SK-N-SH (cell line): ENCODE data around the gene ADGRA1. TPM values are rescaled to one million over a fixed set of nuclear protein-coding genes. Genes with fewer than 3 reads are reported as not detected.
"Not testable (repeated sequence)": the region's sequence is repeated elsewhere in the genome, so short reads cannot be mapped to it uniquely, and the experiment has no call there.

ENCODE experiments used
- CTCF ChIA-PET: fragments of 300-600, 350-600 bp; formaldehyde crosslinking; extraction: SDS; loops from one replicate; lab custom pipeline; 2021; lab: Yijun Ruan, JAX
- POLR2A ChIA-PET: fragments of 350-600 bp; sonication (Branson Sonifier 250); formaldehyde crosslinking; extraction: SDS; loops from one replicate; lab custom pipeline; 2020; ENCODE audit warnings: antibody characterized with exemption, inconsistent platforms; lab: Yijun Ruan, JAX
- DNase-seq: peaks from one replicate; pipeline ENCODE4 v3.0.0; 2012
- H2AFZ ChIP-seq: fragments of 200-600 bp; sonication (generic); 2 replicates; pipeline ENCODE4 v1.8.1; 2016; ENCODE audit warnings: antibody characterized with exemption, mild to moderate bottlenecking, low read depth
- H3F3A ChIP-seq: fragments of 200-600 bp; sonication (generic); replicated peaks from 2 replicates; pipeline ENCODE3; 2016; ENCODE audit warnings: antibody characterized with exemption, mild to moderate bottlenecking; ENCODE audit not compliant: insufficient read depth
- H3K27ac ChIP-seq, 2 experiments: fragments of 200-500 bp in 1 of 2; fragments of 200-600 bp in 1 of 2; sonication (Bioruptor generic) in 1 of 2; sonication (generic), shearing (Covaris generic) in 1 of 2; 2 replicates each; pipeline versions ENCODE4 v1.5.1 to v1.6.1; 2014 to 2016; ENCODE audit warnings: low read depth in 2 of 2, inconsistent platforms in 1 of 2, low read length in 1 of 2, mild to moderate bottlenecking in 1 of 2, mixed read lengths in 1 of 2
- H3K27me3 ChIP-seq: fragments of 200-600 bp; sonication (generic), shearing (Covaris generic); 2 replicates; pipeline ENCODE4 v1.6.1; 2016; ENCODE audit warnings: mixed run types; ENCODE audit not compliant: insufficient read depth
- H3K36me3 ChIP-seq, 2 experiments: fragments of 200-500 bp in 1 of 2; fragments of 200-600 bp in 1 of 2; sonication (Bioruptor generic) in 1 of 2; sonication (generic) in 1 of 2; replicated peaks in 1 of 2; 2 replicates each; pipeline versions ENCODE3 to v1.5.1; 2014 to 2016; ENCODE audit warnings: low read length in 1 of 2, mild to moderate bottlenecking in 1 of 2; ENCODE audit not compliant: insufficient read depth in 2 of 2, control insufficient read depth in 1 of 2
- H3K4me1 ChIP-seq, 2 experiments: fragments of 200-500 bp in 1 of 2; fragments of 200-600 bp in 1 of 2; sonication (Bioruptor generic) in 1 of 2; sonication (generic), shearing (Covaris generic) in 1 of 2; 2 replicates each; pipeline versions ENCODE4 v1.5.1 to v1.6.1; 2014 to 2016; ENCODE audit warnings: low read depth in 1 of 2, low read length in 1 of 2, mixed run types in 1 of 2; ENCODE audit not compliant: insufficient read depth in 2 of 2, control insufficient read depth in 1 of 2
- H3K4me2 ChIP-seq: fragments of 200-600 bp; sonication (generic), shearing (Covaris generic); 2 replicates; pipeline ENCODE4 v1.6.1; 2017; ENCODE audit warnings: mixed run types
- H3K4me3 ChIP-seq, 2 experiments: fragments of 200-500 bp in 1 of 2; fragments of 200-600 bp in 1 of 2; sonication (Bioruptor generic) in 1 of 2; sonication (generic), shearing (Covaris generic) in 1 of 2; 2 replicates each; pipeline versions ENCODE4 v1.5.1 to v1.8.1; 2014 to 2016; ENCODE audit warnings: low read depth in 2 of 2, inconsistent platforms in 1 of 2, low read length in 1 of 2, mild to moderate bottlenecking in 1 of 2, mixed read lengths in 1 of 2, moderate library complexity in 1 of 2
- H3K79me2 ChIP-seq: fragments of 200-600 bp; sonication (generic); 2 replicates; pipeline ENCODE4 v1.8.1; 2017; ENCODE audit warnings: mild to moderate bottlenecking; ENCODE audit not compliant: insufficient read depth
- H3K9ac ChIP-seq: fragments of 200-600 bp; sonication (generic); 2 replicates; pipeline ENCODE4 v1.6.1; 2017; ENCODE audit warnings: mixed run types
- H3K9me2 ChIP-seq: fragments of 200-600 bp; sonication (generic); 2 replicates; pipeline ENCODE4 v1.6.1; 2017; ENCODE audit warnings: mixed run types
- H3K9me3 ChIP-seq: fragments of 200-600 bp; sonication (generic); 2 replicates; pipeline ENCODE4 v1.6.1; 2017; ENCODE audit warnings: mixed run types, mild to moderate bottlenecking, moderate library complexity
- H4K20me1 ChIP-seq: fragments of 200-600 bp; sonication (generic); 2 replicates; pipeline ENCODE4 v1.6.1; 2017; ENCODE audit warnings: mild to moderate bottlenecking, mixed run types; ENCODE audit not compliant: insufficient read depth
- ELF1 ChIP-seq: IDR thresholded peaks from 2 replicates; pipeline ENCODE4 v1.4.0; 2012
- FOXM1 ChIP-seq: IDR thresholded peaks from 2 replicates; pipeline ENCODE4 v1.4.0; 2012; ENCODE audit warnings: low read depth, mild to moderate bottlenecking
- JUND ChIP-seq: IDR thresholded peaks from 2 replicates; pipeline ENCODE4 v1.4.0; 2012
- POLR2AphosphoS5 ChIP-seq: IDR thresholded peaks from 2 replicates; pipeline ENCODE4 v1.6.1; 2012; ENCODE audit warnings: low read depth, low read length
- RXRA ChIP-seq: IDR thresholded peaks from 2 replicates; pipeline ENCODE4 v1.4.0; 2012; ENCODE audit warnings: low read depth, mild to moderate bottlenecking, borderline replicate concordance
- TEAD4 ChIP-seq: IDR thresholded peaks from 2 replicates; pipeline ENCODE4 v1.4.0; 2012; ENCODE audit warnings: mild to moderate bottlenecking, borderline replicate concordance; ENCODE audit not compliant: insufficient read depth
- WGBS: methylation state at CpG from one replicate; pipeline ENCODE4 v1.1.6; 2017; ENCODE audit warnings: low lambda C conversion rate; 5-methylcytosine and 5-hydroxymethylcytosine counted together
- polyA plus RNA-seq, 3 experiments: library from polyadenylated mRNA; depleted of rRNA; stranded (reverse); fragments of >200 nt; gene quantifications; 2 replicates each; pipeline ENCODE4 v1.2.3, GENCODE V29; 2012
- TF ChIP-seq, protein P1 (sequence below): IDR thresholded peaks from 2 replicates; pipeline ENCODE4; 2012
- TF ChIP-seq, protein P2 (sequence below): IDR thresholded peaks from 2 replicates; pipeline ENCODE4 v1.4.0; 2012; ENCODE audit warnings: low read depth, borderline replicate concordance
- TF ChIP-seq, protein P3 (sequence below): IDR thresholded peaks from 2 replicates; pipeline ENCODE4 v1.4.0; 2012; ENCODE audit warnings: low read depth, borderline replicate concordance

Gene ADGRA1
- polyA plus RNA-seq, 1 of the 3 experiments (the other 2 are of a cell fraction): not detected

DNA sequence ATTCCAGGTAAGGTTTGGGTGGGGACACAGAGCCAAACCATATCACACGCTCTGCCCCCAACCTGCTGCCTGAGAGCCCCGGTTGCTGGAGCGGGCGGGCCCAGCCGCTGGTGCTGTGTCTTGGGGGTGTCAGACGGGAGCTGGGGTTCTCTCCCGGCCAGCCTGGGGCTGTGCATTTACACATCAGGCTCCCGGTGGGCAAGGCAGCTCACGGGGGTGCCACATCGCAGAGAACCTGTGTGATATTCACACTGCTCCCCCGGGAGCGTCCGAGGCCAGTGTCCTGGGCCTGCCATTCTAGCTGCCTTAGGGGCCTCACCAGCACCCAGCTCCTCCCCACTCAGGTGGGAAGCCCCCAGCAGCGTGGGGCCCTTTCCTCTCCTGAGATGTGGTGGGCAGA, 35.6 kb upstream of the ADGRA1 start:
- no peak overlapping the region for H3K27ac ChIP-seq
- DNase-seq: no peak
- H3K4me3 ChIP-seq: no peak overlapping the region
- no peaks in the 10 kb centered on the region for H3K9me3 ChIP-seq
- H3K79me2 ChIP-seq: no peaks in the 10 kb centered on the region
- no peaks in the 10 kb centered on the region for H3K27me3 ChIP-seq
- no peak for TF ChIP-seq JUND
- ChIA-PET CTCF (interaction anchor here (1.3 kb wide), 1 partner anchor 92 kb away, joined by 3 read pairs; no protein-coding TSS in a partner anchor), POLR2A (no interaction called here)
- no peak overlapping the region for H2AFZ ChIP-seq
- H3K36me3 ChIP-seq: no peaks in the 10 kb centered on the region
- no peak overlapping the region for H3K4me2 ChIP-seq
- no peaks in the 10 kb centered on the region for H3K9me2 ChIP-seq
- H4K20me1 ChIP-seq: no peaks in the 10 kb centered on the region
- H3K9ac ChIP-seq: no peak overlapping the region
- no peaks in the 10 kb centered on the region for H3F3A ChIP-seq
- H3K4me1 ChIP-seq: no peaks in the 10 kb centered on the region; a peak in 1 of 4 replicates
- WGBS: 67% methylated on average over 11 of the region's 14 CpGs

DNA sequence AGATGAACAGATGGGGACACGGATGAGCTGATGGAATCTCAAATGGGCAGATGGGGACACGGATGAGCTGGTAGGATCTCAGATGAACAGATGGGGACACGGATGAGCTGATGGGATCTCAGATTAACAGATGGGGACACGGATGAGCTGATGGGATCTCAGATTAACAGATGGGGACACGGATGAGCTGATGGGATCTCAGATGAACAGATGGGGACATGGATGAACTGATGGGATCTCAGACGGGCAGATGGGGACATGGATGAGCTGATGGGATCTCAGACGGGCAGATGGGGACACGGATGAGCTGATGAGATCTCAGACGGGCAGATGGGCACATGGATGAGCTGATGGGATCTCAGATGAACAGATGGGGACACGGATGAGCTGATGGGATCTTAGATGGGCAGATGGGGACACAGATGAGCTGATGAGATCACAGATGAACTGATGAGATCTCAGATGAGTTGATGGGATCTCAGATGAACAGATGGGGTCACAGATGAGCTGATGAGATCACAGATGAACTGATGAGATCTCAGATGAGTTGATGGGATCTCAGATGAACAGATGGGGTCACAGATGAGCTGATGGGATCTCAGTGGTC, 34.1 kb upstream of the ADGRA1 start:
- H4K20me1 ChIP-seq, H3K36me3 ChIP-seq, H3K27me3 ChIP-seq, H3K9me3 ChIP-seq, H3K79me2 ChIP-seq, H3K27ac ChIP-seq, DNase-seq, H3K4me1 ChIP-seq, H3K9ac ChIP-seq, H3K9me2 ChIP-seq, H3K4me3 ChIP-seq, H3K4me2 ChIP-seq, H2AFZ ChIP-seq, H3F3A ChIP-seq: not testable (repeated sequence)
- 17% methylated on average over 10 of the region's 10 CpGs for WGBS
- ChIA-PET CTCF (interaction anchor here (1.0 kb wide), 1 partner anchor 15 kb away, joined by 3 read pairs; no protein-coding TSS in a partner anchor), POLR2A (interaction anchor here (0.6 kb wide), 1 partner anchor 58 kb away, joined by 3 read pairs; no protein-coding TSS in a partner anchor)

DNA sequence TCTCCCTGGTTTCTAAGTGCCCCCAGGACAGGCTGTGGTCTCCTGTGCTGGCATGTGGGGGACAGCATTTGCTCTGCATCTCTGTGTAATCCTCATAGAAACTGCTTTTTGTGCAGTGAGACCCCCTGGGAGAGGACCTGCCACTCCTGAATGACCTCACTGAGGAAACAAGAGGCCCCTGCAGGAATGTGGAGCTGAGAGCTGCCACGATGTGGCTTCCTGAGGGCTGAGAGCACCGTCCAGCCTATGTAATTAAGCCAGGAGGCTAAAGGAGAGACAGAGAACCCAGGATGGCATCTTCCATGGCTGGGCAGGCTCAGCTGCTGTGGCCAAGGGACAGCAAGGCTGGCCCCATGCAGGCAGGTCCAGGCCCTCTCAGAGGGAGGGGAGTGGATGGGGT, 32.3 kb upstream of the ADGRA1 start:
- H3K9me3 ChIP-seq: no peaks in the 10 kb centered on the region
- no peaks in the 10 kb centered on the region for H3K9me2 ChIP-seq
- H3F3A ChIP-seq: no peaks in the 10 kb centered on the region
- no peaks in the 10 kb centered on the region for H3K27me3 ChIP-seq
- no peak overlapping the region for H2AFZ ChIP-seq
- no peak overlapping the region for H3K27ac ChIP-seq
- H4K20me1 ChIP-seq: no peaks in the 10 kb centered on the region
- DNase-seq: no peak
- no peak overlapping the region for H3K4me2 ChIP-seq
- H3K4me1 ChIP-seq: no peaks in the 10 kb centered on the region; a peak in 1 of 4 replicates
- ChIA-PET CTCF (no interaction called here), POLR2A (no interaction called here)
- TF ChIP-seq RXRA (no peak), ELF1 (no peak), POLR2AphosphoS5 (no peak), TEAD4 (no peak), FOXM1 (no peak)
- TF ChIP-seq, protein P1, sequence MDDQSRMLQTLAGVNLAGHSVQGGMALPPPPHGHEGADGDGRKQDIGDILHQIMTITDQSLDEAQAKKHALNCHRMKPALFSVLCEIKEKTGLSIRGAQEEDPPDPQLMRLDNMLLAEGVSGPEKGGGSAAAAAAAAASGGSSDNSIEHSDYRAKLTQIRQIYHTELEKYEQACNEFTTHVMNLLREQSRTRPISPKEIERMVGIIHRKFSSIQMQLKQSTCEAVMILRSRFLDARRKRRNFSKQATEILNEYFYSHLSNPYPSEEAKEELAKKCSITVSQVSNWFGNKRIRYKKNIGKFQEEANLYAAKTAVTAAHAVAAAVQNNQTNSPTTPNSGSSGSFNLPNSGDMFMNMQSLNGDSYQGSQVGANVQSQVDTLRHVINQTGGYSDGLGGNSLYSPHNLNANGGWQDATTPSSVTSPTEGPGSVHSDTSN: no peak
- TF ChIP-seq, protein P2, sequence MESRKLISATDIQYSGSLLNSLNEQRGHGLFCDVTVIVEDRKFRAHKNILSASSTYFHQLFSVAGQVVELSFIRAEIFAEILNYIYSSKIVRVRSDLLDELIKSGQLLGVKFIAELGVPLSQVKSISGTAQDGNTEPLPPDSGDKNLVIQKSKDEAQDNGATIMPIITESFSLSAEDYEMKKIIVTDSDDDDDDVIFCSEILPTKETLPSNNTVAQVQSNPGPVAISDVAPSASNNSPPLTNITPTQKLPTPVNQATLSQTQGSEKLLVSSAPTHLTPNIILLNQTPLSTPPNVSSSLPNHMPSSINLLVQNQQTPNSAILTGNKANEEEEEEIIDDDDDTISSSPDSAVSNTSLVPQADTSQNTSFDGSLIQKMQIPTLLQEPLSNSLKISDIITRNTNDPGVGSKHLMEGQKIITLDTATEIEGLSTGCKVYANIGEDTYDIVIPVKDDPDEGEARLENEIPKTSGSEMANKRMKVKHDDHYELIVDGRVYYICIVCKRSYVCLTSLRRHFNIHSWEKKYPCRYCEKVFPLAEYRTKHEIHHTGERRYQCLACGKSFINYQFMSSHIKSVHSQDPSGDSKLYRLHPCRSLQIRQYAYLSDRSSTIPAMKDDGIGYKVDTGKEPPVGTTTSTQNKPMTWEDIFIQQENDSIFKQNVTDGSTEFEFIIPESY: no peak
- TF ChIP-seq, protein P3, sequence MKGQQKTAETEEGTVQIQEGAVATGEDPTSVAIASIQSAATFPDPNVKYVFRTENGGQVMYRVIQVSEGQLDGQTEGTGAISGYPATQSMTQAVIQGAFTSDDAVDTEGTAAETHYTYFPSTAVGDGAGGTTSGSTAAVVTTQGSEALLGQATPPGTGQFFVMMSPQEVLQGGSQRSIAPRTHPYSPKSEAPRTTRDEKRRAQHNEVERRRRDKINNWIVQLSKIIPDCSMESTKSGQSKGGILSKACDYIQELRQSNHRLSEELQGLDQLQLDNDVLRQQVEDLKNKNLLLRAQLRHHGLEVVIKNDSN: no peak
- H3K36me3 ChIP-seq: no peaks in the 10 kb centered on the region
- H3K9ac ChIP-seq: no peak overlapping the region
- no CpG with 5 or more reads among the region's 2 CpGs for WGBS
- H3K79me2 ChIP-seq: no peaks in the 10 kb centered on the region
- no peak overlapping the region for H3K4me3 ChIP-seq
